PFSK-1 (cell line): ENCODE results near the gene IGF2BP2.

Experiments
- POLR2AphosphoS5 ChIP-seq: IDR thresholded peaks from 2 replicates; pipeline ENCODE4 v1.6.1; 2012; ENCODE audit warnings: low read depth, mild to moderate bottlenecking, control low read depth, low read length, moderate library complexity
- SIN3A ChIP-seq: IDR thresholded peaks from 2 replicates; pipeline ENCODE4 v1.6.1; 2012; ENCODE audit warnings: mild to moderate bottlenecking, low read length, moderate library complexity, borderline replicate concordance; ENCODE audit not compliant: insufficient read depth
- TAF1 ChIP-seq: IDR thresholded peaks from 2 replicates; pipeline ENCODE4 v1.6.1; 2012; ENCODE audit warnings: low read length, control low read depth, borderline replicate concordance; ENCODE audit not compliant: insufficient read depth

DNA sequence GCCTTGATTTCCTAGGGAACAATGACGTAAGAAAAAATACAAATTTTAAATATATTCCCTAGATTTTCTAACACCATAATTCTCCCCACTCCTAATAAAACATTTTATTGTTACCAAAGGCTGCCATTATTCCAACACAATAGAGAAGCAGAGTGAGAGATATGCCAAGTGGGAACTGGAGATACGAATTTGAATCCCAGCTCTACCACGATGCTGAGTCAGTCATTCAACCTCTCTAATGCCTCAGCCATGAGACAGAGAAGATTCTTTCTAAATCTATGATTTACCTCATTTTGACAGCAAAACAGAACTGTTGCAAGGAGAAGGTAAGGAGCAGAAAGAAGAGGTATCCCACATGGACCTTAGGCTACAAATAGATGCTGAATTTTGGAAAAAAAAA, 112.5 kb downstream of the IGF2BP2 start:
- TF ChIP-seq POLR2AphosphoS5 (no peak), TAF1 (no peak), SIN3A (no peak)
